ENCODE data around the gene CDH26.
A peak's percentile ranks its signal among the peaks of the same experiment; 100 is the strongest.
"Not testable (repeated sequence)": the region's sequence is repeated elsewhere in the genome, so short reads cannot be mapped to it uniquely, and the experiment has no call there.

Gene CDH26

GRCh38 chr20:60020251-60020650 lies 62.0 kb downstream of the CDH26 start:
- no peak for DNase-seq

- DNase-seq = no peak
These were observed 62.9 kb downstream of the CDH26 start for GRCh38 chr20:60021104-60021503.

- no peak for DNase-seq
These were observed 64.6 kb downstream of the CDH26 start for GRCh38 chr20:60022849-60023248.

- DNase-seq = no peak
These were observed 66.0 kb downstream of the CDH26 start for GRCh38 chr20:60024245-60024644.

GRCh38 chr20:60024801-60025200 lies 66.6 kb downstream of the CDH26 start:
- DNase-seq = no peak

GRCh38 chr20:60026010-60026409 lies 67.8 kb downstream of the CDH26 start:
- no peak for DNase-seq

GRCh38 chr20:60030471-60030870 lies 72.2 kb downstream of the CDH26 start:
- no peak for DNase-seq

GRCh38 chr20:60031107-60031506 lies 72.9 kb downstream of the CDH26 start:
- DNase-seq = no peak

GRCh38 chr20:60034231-60035110 lies 76.2 kb downstream of the CDH26 start:
- DNase-seq = no peak

- DNase-seq = no peak
These were observed 77.3 kb downstream of the CDH26 start for GRCh38 chr20:60035486-60035885.

GRCh38 chr20:60036346-60036745 lies 78.1 kb downstream of the CDH26 start:
- no peak for DNase-seq

- DNase-seq = peak; percentile 54
These were observed 78.7 kb downstream of the CDH26 start for GRCh38 chr20:60036746-60037499.

- DNase-seq = no peak
These were observed 80.3 kb downstream of the CDH26 start for GRCh38 chr20:60038400-60039008.

GRCh38 chr20:60039526-60039925 lies 81.3 kb downstream of the CDH26 start:
- no peak for DNase-seq

- no peak for DNase-seq
These were observed 82.4 kb downstream of the CDH26 start for GRCh38 chr20:60040471-60041162.

- DNase-seq = not testable (repeated sequence)
These were observed 83.4 kb downstream of the CDH26 start for GRCh38 chr20:60041436-60042165.

- DNase-seq = no peak
These were observed 85.2 kb downstream of the CDH26 start for GRCh38 chr20:60043435-60043834.

GRCh38 chr20:60046011-60046413 lies 87.8 kb downstream of the CDH26 start:
- DNase-seq = no peak

GRCh38 chr20:60046436-60046835 lies 88.2 kb downstream of the CDH26 start:
- no peak for DNase-seq

- DNase-seq = no peak
These were observed 88.6 kb downstream of the CDH26 start for GRCh38 chr20:60046860-60047259.

GRCh38 chr20:60048634-60049521 lies 90.7 kb downstream of the CDH26 start:
- no peak for DNase-seq
